Left ventricle myocardium superior (tissue), 1 donor: ENCODE results near the gene CDK6. TPM values are rescaled to one million over a fixed set of nuclear protein-coding genes. Genes with fewer than 3 reads are reported as not detected.
"Not testable (repeated sequence)": the region's sequence is repeated elsewhere in the genome, so short reads cannot be mapped to it uniquely, and the experiment has no call there.

ENCODE experiments used
- ATAC-seq: fragments of 200-7000 bp; cut with Tn5 transposase; one replicate; pipeline ENCODE4 v1.9.1; 2020; ENCODE audit warnings: mild to moderate bottlenecking, moderate library complexity
- DNase-seq: peaks from one replicate; pipeline ENCODE4 v3.0.0-alpha.2; 2020
- intact Hi-C: fragments of 100-400 bp; cut with micrococcal nuclease; formaldehyde crosslinking; loops from one replicate; pipeline ENCODE4 v1.11.0; 2022
- total RNA-seq: library from RNA; stranded (reverse); fragmentation: NEBNext Ultra II Directional; extraction: Animal tissue kit (Norgen Biotek cat#: 25700); gene quantifications from one replicate; pipeline ENCODE4 v1.2.1, GENCODE V29; 2021
- donor health status: DM: no; HTN: yes; CAD: no; lungs with severe emphysema.

The CDK6 gene
- total RNA-seq, 1 donor from 2014 or later: 27.5 TPM

DNA sequence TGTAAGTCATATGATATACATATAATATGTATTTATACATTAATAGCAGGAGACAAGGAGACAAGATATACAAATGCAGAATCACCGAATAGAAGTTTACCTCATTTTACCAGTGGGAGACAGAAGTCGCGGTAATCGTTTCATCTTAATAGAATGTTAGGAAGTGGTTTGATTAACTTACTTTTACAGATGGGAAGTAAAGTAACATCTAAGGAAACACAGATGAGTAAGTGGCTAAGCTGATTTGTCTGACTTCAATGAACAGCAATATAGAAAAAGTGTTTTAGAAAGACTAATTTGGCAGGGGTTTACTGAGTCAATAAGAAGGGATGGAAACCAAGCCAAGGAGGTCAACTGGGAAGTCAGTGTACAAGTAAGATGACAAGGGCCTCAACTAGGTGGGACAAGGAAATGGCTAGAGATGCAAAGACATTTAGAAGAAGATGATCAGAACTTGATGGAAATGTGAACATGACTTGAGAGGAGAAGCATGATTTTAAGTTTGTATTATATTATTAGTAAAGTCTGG, 210.0 kb downstream of the CDK6 start:
- ATAC-seq: no peak

DNA sequence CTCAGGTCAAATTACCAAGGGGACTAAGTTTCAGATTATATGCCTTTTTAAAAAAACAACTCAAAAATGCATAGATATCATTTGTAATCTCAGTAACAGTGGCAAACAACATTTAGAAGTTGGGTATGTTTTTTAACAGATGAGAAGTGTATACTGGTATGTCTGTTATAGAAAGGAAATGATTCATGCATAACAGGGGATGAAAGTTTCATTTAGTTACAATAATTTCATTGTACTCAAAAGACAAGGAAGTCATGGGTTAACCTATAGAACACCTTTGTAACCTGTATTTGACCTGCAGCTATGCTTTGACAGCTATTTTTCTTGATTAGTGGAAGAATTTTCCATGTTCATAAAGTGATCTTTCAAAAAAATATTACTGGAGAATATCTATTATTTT, 210.8 kb downstream of the CDK6 start:
- ATAC-seq (no peak), DNase-seq (no peak)
- intact Hi-C loops: no loop called here

More for the DNA sequence above, 210.0 kb downstream of the CDK6 start:
- intact Hi-C loops: no loop called here
- DNase-seq: no peak

DNA sequence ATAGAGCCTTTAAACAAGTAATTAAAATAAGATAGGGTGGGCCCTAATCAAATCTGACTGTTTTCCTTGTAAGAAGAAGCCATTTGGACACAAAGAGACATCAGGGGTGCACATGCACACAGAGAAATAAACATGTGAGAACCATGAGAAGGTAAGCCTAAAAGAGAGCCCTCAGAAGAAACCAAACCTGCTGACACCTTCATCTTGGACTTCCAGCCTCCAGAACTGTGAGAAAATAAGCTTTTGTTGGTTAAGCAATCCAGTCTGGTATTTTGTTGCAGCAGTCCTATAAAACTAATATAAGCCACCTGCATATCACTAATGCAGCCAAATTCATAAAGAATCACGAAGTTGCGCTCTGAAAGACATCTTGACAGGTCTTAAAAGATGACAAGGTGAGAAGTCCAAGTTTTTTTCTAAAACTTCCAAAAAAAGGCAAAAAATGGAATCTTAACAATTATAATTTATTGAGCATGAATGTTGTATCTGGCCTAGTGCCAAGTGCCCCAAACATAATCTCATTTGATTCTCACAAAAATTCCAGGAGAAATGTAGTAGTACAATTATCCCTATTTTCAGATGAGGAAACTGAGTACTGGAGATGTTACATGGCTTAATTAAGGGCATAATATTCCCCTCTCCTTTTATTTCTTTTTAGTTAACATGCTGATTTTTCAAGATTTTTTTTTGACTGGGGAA, 211.9 kb downstream of the CDK6 start:
- DNase-seq: no peak
- intact Hi-C loops: loop anchor here (5.0 kb wide), 2 partner anchors 208 to 433 kb away; no protein-coding TSS in a partner anchor

DNA sequence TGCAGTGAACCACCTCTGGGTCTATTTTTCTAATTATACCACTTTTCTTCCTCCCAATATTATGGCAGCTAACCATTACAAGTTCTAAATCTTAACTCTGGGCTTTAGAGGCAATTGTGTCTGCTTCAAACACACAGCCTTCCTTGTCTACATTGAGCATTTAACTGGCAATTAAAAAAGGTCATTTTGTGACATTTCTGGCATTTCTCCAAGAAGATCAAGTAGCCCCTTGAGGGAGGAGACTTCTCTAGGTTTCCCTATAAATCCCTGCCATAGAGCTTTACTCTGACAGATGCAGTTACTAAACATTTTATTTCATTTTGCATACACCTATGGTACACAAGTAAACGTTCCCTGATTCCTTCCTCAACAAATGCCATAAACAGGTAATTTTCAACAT, 212.8 kb downstream of the CDK6 start:
- ATAC-seq (no peak), DNase-seq (no peak)
- intact Hi-C loops: loop anchor here (5.0 kb wide), 2 partner anchors 209 to 434 kb away; no protein-coding TSS in a partner anchor

More for the DNA sequence above, 211.9 kb downstream of the CDK6 start:
- no peak for ATAC-seq

DNA sequence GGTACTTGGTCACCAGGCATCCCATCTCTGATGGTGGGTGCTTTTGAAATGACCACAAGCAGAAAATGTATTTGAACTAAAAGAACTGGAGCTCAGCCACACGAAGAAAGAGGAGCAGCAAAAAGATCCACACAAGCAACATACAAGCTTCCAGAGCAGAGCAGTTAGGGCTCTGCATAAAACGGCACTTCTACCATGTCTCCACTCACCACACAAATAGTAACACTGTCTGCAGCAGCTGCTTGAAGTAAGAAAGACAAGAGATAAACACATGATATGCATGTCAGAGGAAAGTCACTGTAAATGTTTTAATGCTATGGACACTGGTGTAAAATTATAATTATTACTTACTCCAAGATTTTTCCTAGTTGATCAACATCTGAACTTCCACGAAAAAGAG, 213.7 kb downstream of the CDK6 start:
- DNase-seq: no peak
- intact Hi-C loops: loop anchor here (5.0 kb wide), 2 partner anchors 210 to 435 kb away; no protein-coding TSS in a partner anchor
- peak; percentile 59 for ATAC-seq

DNA sequence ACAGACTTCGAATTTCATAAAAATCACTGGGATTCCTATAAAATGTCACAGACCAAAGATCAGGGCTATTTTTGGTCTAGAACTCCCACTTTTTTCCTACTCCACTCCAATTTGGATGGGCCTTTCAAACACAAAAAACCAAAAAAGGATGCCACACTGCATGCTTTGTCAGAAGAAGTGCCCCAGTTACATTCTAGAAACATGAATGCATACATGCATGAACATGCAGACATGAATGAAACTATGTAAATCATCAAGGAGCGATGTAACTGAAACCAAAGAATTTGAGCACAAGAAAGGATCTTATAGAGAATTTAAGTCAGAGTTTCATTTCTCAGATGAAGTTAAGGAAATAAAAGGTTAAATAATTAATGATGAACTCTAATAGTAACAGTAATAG, 214.3 kb downstream of the CDK6 start:
- no peak for DNase-seq
- intact Hi-C loops: loop anchor here (5.0 kb wide), 2 partner anchors 210 to 435 kb away; no protein-coding TSS in a partner anchor
- ATAC-seq: no peak

DNA sequence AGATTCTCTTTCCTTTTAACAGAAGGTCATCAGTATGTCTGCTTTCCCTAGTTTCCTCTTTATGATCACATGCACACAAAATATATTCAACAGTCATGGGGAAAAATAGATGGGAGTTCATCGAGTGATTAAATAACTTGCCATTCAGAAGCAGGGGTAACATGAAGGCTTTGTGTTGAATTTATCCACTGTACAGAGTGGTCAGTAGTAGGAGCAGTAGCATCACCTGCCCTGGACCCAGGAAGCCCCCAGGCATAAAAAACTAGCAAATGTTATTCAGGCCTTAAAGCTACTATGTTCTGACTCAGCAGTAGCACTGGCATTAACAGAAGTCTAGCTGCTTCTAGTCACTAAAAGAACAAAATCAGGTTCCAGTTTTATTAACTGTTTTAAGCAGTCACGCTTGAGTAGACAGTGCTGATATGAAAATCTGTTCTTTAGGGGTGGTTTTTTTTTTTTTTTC, 214.8 kb downstream of the CDK6 start:
- ATAC-seq: peak; percentile 36
- intact Hi-C loops: loop anchor here (5.0 kb wide), 2 partner anchors 211 to 436 kb away; no protein-coding TSS in a partner anchor
- DNase-seq: no peak

DNA sequence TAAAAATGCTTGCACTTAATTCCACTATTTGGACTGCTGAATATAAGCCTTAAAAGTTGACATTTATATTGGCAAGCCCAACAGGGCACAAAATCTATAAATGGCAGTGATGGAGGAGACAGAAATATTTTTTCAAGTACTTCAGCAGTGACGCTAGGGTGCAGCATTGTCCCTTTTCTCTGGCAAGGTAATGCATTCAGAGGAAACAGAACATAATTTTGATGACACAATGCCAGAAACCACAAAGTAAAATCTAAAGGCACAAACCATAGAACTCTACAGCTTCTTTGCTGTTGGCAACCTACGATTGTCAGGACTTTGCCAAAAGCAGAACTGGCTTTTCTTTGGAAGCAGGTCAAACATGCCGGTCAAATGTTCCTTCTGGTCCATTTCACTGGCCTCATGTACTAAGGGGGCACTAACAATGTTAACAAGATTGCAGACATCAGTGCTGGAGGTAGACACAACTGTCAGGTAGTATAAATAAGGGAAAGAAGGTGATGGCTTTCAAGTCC, 215.3 kb downstream of the CDK6 start:
- intact Hi-C loops: loop anchor here (5.0 kb wide), 2 partner anchors 211 to 436 kb away; no protein-coding TSS in a partner anchor
- ATAC-seq (peak; percentile 87), DNase-seq (no peak)

DNA sequence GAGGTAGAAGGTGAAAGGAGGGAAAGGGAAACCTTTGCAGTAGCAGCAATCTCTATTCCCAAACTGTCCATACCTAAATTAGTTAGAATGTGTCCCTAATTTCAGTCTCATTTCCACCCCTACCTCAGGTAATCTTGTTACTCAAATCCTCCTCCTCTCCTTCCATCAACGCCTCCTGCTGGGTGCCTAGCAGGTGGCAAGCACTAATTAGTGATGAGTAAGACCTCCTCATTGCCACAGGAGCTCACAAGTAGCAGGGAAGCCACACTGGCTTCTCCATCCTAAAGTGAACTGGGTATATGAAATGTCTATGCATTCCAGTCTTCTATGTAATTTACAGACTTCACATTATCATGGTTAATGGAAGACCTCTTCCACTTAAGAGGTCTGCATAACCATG, 220.5 kb downstream of the CDK6 start:
- intact Hi-C loops: no loop called here
- DNase-seq: no peak
- no peak for ATAC-seq

DNA sequence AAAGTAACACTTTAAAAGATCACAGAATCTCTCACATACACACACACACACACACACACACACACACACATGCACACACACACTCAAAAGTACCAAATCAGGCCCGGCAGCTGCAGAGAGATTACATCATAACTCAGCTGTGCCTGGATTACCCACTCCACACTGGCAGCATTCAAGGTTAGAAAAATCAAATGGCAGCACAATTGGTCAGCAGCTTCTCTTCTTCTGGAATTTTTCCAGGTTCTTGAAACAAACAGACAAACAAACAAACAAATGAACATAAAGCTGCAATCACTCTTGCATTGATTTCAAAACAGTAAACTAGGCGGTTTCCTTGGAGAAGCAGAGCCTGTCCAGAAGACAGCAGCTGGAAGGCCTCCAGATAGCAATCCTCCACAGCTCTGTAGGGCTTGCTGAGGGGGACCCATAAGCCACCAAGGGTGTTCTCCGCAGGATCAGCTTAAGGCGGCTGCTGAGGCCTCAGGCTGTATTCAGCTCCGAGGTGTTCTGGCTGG, 221.7 kb downstream of the CDK6 start:
- DNase-seq (peak; percentile 30), ATAC-seq (peak; percentile 77)
- intact Hi-C loops: no loop called here

DNA sequence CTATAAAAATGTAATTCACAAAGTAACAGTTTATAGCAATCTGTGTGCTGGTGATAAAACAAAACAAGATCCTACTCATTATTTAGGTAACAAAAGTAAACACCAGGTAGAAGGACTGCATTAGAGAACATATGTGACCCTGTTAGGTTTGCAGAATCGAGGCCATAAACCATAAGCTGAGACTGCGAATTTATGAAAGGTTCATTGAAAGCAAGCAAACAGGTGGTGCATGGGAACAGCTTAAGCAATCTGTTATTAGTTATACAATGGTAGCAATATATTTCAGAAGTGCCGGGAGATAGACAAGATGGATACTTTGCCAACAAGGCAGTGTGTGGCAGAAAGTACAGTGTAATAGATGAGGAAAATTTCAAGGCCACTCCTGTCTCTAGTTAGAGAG, 222.7 kb downstream of the CDK6 start:
- intact Hi-C loops: no loop called here
- ATAC-seq: no peak
- no peak for DNase-seq

DNA sequence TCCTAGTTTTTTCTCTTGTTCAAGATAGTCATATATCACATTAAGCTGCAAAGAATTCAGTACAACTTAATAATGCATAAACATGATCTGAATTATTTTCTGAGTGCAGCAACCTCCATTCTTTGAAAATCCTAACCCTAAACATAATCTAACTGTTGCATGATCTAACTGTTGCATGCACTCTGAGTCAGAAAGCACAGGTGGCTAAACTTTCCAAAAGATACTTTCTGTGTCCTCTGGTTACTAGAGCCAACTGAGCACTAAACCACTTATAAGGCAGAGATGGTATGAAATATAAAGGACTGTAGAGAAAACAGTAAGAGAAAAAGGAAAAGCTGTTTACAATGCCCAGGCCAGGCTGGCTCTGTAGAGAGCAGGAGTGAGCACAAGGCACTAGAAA, 223.2 kb downstream of the CDK6 start:
- DNase-seq (no peak), ATAC-seq (no peak)
- intact Hi-C loops: no loop called here

DNA sequence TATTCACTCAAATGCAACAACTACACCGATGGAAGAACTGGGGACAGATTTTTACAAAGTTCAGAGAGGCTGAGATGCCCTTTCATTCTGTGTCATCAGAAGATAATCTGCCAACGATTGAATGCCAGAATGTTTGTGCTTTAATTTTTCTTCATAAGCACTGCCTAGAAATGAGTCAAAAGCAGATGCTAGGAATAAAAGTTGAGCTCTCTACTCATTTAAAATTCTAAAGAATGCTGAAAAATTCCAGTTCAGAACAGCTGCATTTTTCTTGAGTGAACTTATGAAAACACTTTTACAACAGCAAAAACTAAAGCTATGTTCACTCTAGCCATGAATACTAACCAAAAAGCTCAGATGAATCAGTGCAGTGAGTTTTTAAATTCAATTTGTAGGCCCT, 223.9 kb downstream of the CDK6 start:
- ATAC-seq: no peak
- intact Hi-C loops: no loop called here

DNA sequence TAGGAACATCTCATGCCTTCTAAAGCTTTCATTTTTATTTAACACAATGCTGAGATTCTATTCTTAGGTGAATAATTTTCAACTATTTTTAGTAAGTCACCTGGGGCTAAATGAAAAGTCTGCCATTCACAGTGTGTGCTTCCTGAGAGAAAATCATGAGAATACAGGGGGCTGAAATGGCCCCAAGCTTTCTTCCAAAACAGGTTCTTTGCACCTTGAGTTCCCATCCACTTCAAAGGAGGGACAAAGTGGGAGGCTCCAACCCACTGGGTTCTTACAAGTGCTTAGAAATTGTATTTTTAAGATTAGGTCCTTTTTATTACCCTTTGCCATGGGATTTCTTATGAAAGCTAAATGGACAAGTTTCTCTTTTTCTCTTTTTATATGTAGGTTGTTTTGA, 224.6 kb downstream of the CDK6 start:
- DNase-seq (no peak), ATAC-seq (no peak)
- intact Hi-C loops: no loop called here

More for the DNA sequence above, 223.9 kb downstream of the CDK6 start:
- no peak for DNase-seq

DNA sequence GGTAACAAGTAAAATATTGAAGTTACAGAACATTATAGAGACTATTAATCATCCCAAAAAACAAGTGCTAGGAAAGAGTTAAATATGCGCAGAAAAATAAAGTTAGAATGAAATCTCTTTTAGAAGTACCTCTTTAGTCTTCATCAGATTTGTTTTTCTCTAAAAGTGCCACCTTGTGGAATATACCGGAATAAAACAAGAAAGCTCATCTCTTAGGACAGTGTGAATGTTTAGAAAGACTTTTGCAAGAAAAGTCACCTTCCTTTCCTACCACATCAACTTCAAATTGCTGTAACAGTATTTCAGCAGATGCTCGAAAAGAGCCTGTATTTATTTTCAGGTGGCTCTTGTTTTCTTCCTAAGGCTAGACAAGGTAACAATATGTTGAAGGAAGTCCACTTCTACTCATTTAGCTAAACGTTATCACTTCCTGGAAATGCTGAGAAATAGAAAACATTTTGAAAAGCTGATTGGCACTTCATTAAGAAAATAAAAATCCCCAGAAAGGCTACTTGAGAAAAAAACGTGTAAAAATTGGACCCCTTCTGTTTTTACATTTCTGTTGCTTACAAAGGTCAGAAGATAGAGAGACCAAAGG, 226.4 kb downstream of the CDK6 start:
- DNase-seq (no peak), ATAC-seq (no peak)
- intact Hi-C loops: no loop called here

DNA sequence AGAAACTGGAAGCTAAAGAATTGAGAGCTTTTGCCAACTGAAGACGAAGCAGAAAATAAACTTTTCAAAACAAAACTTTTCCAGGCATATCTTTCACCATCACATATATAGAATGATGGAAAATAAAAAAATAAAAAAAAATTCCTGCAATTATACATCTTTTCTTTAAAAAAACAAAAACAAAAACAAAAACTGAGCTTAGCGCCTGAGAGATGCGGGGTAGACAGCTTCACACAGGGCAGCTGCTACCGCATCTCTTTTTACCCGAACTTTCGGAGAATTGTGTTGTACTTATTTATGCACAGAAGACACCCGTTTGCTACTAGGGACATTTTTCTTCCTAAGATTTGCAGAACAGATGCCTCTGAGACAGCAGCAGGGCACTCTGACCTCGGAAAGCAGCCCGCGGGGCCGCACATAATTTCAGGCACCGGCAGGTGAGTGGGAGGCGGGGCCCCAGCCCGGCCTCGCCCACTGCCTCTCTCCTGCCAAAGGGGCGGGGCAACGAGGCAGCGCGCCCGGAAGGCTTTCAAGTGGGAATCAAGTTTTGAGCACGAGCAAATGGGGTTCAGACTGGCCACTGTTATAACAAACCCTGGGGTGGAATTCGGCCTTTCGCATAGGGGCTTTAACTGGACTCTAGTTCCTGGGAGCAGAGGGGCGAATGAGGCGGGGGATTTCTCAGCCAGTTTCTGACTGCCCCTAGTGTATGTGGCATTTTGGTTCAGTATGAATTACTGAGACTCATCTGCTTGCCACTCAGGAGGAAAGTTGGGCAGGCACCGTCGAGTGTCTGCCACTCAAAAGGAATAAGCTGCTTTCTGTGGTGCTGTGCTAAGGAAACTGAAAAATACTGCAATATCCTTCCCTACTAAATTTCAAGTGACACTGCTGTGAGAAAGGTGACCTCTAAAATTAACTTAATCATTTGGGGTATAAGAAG, 227.7 kb downstream of the CDK6 start:
- intact Hi-C loops: no loop called here
- ATAC-seq (peak; percentile 60), DNase-seq (peak; percentile 55)

DNA sequence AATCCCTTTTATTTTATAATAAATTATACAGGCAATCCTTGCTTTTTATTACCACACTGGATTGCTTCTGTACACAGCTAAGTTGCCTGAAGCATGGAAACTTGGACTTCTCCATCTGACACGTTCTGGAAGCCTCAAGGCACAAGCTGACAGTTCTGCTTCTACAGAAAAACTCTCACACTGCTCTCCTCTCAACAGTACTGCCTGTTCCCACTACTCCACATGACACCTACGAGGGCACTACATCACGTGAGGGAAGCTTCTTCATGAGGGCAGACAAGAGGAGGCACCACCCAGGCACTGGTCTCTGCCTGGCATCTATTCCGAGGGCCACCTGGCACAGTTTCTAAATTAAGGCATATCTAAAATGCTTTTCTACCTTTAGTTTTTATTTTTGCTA, 229.4 kb downstream of the CDK6 start:
- DNase-seq (no peak), ATAC-seq (peak; percentile 76)
- intact Hi-C loops: no loop called here

DNA sequence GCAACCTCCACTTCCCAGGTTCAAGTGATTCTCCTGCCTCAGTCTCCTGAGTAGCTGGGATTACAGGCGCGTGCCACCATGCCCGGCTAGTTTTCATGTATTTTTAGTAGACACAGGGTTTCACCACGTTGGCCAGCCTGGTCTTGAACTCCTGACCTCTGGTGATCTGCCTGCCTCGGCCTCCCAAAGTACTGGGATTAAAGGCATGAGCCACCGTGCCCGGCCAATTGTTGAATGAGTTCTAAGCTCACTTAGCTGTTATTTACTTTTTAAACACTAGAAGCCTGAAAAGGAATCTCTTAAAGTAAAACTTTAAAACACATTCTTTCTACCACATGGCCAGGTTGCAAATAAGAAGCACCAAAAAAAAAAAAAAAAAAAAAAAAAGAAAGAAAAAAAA, 231.9 kb downstream of the CDK6 start:
- ATAC-seq, intact Hi-C loops, DNase-seq: not testable (repeated sequence)

DNA sequence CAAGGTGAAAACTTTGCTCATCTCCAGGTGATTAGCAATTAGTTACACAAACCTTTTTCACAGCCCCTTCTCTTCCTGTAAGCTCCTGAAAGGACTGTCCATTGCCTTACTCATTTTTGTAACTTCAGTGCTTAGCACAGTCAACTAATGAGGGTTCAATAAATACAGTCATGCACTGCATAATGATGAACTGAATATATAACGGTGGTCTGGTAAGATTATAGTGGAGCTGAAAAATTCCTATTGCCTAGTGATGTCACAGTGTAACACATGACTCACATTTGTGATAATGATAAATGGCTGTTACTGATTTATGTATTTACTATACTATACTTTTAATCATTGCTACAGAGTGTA, 233.3 kb downstream of the CDK6 start:
- ATAC-seq (no peak), DNase-seq (no peak)
- intact Hi-C loops: no loop called here
